K562 (cell line): ENCODE results near the gene PHOSPHO1. TPM values are rescaled to one million over a fixed set of nuclear protein-coding genes. Genes with fewer than 3 reads are reported as not detected.

Experiments
- ATAC-seq: fragments of 200-7000 bp; cut with Tn5 transposase; 3 replicates; pipeline ENCODE4 v1.9.1; 2020; ENCODE audit warnings: moderate library complexity
- BruUV-seq: library from RNA; stranded (reverse); fragments of 400-500 nt; replicated peaks from 2 replicates; lab custom pipeline; 2021; lab: Mats Ljungman, UMichigan
- CTCF ChIA-PET: fragments of 300-600 bp; formaldehyde crosslinking; extraction: SDS; loops from one replicate; lab custom pipeline; 2021; ENCODE audit warnings: low intra/inter-chr PET ratio; lab: Yijun Ruan, JAX
- POLR2A ChIA-PET: fragments of 300-600, 350-650 bp; sonication (Branson Sonifier 250); formaldehyde crosslinking; extraction: SDS; loops from one replicate; lab custom pipeline; 2021; ENCODE audit warnings: antibody characterized with exemption, inconsistent platforms; lab: Yijun Ruan, JAX
- DNase-seq, 4 experiments: peaks; one replicate each; pipeline versions ENCODE4 v3.0.0 to v3.0.0-alpha.2; 2011 to 2018; ENCODE audit warnings: low spot score in 3 of 4, mixed read lengths in 3 of 4; ENCODE audit errors: extremely low read depth in 1 of 4
- FAIRE-seq: peaks from 2 replicates; lab custom pipeline; 2011; peaks lifted over from hg19 to GRCh38; lab: Jason Lieb, UNC
- H2AFZ ChIP-seq: 2 replicates; pipeline ENCODE4 v1.6.0; 2011; ENCODE audit warnings: low read depth, low read length, control low read depth, inconsistent platforms
- H3K27ac ChIP-seq: fragments of 200-600 bp; 3 replicates; pipeline ENCODE4 v1.8.0; 2011; ENCODE audit warnings: low read depth, mild to moderate bottlenecking, control low read depth, inconsistent platforms, low read length, moderate library complexity, mixed read lengths; ENCODE audit errors: extremely low read depth
- H3K27me3 ChIP-seq, 2 experiments: fragments of 300-600 bp in 1 of 2; 2 replicates in 1 of 2; 3 replicates in 1 of 2; pipeline versions ENCODE4 v1.6.0 to v1.8.0; 2011; ENCODE audit warnings: inconsistent platforms in 2 of 2, low read length in 2 of 2, mild to moderate bottlenecking in 1 of 2, mixed read lengths in 1 of 2, moderate library complexity in 1 of 2; ENCODE audit not compliant: control insufficient read depth in 2 of 2, insufficient read depth in 2 of 2
- H3K36me3 ChIP-seq: fragments of 300-600 bp; 3 replicates; pipeline ENCODE4 v1.8.0; 2011; ENCODE audit warnings: mild to moderate bottlenecking, low read length, inconsistent platforms; ENCODE audit not compliant: control insufficient read depth, insufficient read depth
- H3K4me1 ChIP-seq, 2 experiments: fragments of 200-600 bp in 1 of 2; replicated peaks in 1 of 2; 2 replicates in 1 of 2; 3 replicates in 1 of 2; pipeline versions ENCODE4 v1.5.1 to v1.8.0; 2011; ENCODE audit warnings: inconsistent platforms in 2 of 2, low read length in 2 of 2, mild to moderate bottlenecking in 1 of 2, mixed read lengths in 1 of 2, moderate library complexity in 1 of 2; ENCODE audit not compliant: control insufficient read depth in 2 of 2, insufficient read depth in 2 of 2
- H3K4me2 ChIP-seq: 2 replicates; pipeline ENCODE4 v1.6.1; 2011; ENCODE audit warnings: low read length, control low read depth, inconsistent platforms, mixed read lengths; ENCODE audit not compliant: insufficient read depth
- H3K4me3 ChIP-seq: fragments of 200-600 bp; sonication (generic), shearing (Covaris generic); 2 replicates; pipeline ENCODE4 v1.5.1; 2016; ENCODE audit warnings: control low read depth, inconsistent platforms
- H3K79me2 ChIP-seq: fragments of 200-600 bp; 3 replicates; pipeline ENCODE4 v1.8.0; 2011; ENCODE audit warnings: low read length, inconsistent platforms; ENCODE audit not compliant: control insufficient read depth, insufficient read depth
- H3K9ac ChIP-seq, 2 experiments: 2 replicates each; pipeline versions ENCODE4 v1.6.0 to v1.6.1; 2011; ENCODE audit warnings: low read depth in 2 of 2, low read length in 2 of 2, control low read depth in 1 of 2, inconsistent platforms in 1 of 2, mild to moderate bottlenecking in 1 of 2, mixed read lengths in 1 of 2; ENCODE audit not compliant: insufficient read depth in 1 of 2
- H3K9me1 ChIP-seq: one replicate; pipeline ENCODE4 v1.6.0; 2011; ENCODE audit warnings: inconsistent platforms, mild to moderate bottlenecking, low read length, moderate library complexity; ENCODE audit not compliant: control insufficient read depth, insufficient read depth
- H3K9me3 ChIP-seq: replicated peaks from 2 replicates; pipeline ENCODE4 v1.5.1; 2011; ENCODE audit warnings: low read depth, low read length, inconsistent platforms; ENCODE audit not compliant: control insufficient read depth, insufficient read depth
- H4K20me1 ChIP-seq: replicated peaks from 2 replicates; pipeline ENCODE4 v1.6.1; 2011; ENCODE audit warnings: low read length, inconsistent platforms, mixed read lengths; ENCODE audit not compliant: control insufficient read depth, insufficient read depth
- BRD9 ChIP-seq: fragments of 450-650 bp; IDR thresholded peaks from 2 replicates; pipeline ENCODE4 v1.6.1; 2018; ENCODE audit warnings: low read depth; ENCODE audit not compliant: partially characterized antibody
- CBX1 ChIP-seq: sonication (generic); IDR thresholded peaks from 2 replicates; pipeline ENCODE4 v1.6.1; 2016; ENCODE audit warnings: antibody characterized with exemption, low read depth, mild to moderate bottlenecking
- CC2D1A ChIP-seq: fragments of 450-650 bp; IDR thresholded peaks from 2 replicates; pipeline ENCODE4 v1.6.1; 2017; ENCODE audit warnings: mild to moderate bottlenecking
- PBX2 ChIP-seq, 2 experiments: IDR thresholded peaks in 1 of 2; conservative IDR thresholded peaks in 1 of 2; 2 replicates each; pipeline ENCODE4 v1.6.1; 2016; ENCODE audit warnings: low read depth in 2 of 2, mild to moderate bottlenecking in 1 of 2, missing compliant biosample characterization in 1 of 2, missing genetic modification characterization in 1 of 2, moderate library complexity in 1 of 2
- RHOXF2B ChIP-seq: fragments of 250-450 bp; sonication (Bioruptor Pico); conservative IDR thresholded peaks from 2 replicates; pipeline ENCODE4 v1.5.1; 2021
- ZFP36 ChIP-seq: fragments of 150-350 bp; IDR thresholded peaks from 2 replicates; pipeline ENCODE4 v1.6.1; 2018; ENCODE audit warnings: low read length, low read depth; ENCODE audit not compliant: partially characterized antibody
- WGBS: fragments of 100-300 bp; shearing (Covaris generic); methylation state at CpG from one replicate; pipeline ENCODE4 v1.1.6; 2016; ENCODE audit warnings: low coverage, mixed read lengths; ENCODE audit not compliant: insufficient coverage; ENCODE audit errors: missing lambda C conversion rate; 5-methylcytosine and 5-hydroxymethylcytosine counted together
- in situ Hi-C: fragments of 300-500 bp; cut with MboI; formaldehyde crosslinking; loops from 4 replicates; pipeline ENCODE4 v1.15.0; 2018; ENCODE audit warnings: inconsistent platforms, mixed read lengths
- intact Hi-C: fragments of 100-400 bp; cut with micrococcal nuclease; formaldehyde crosslinking; loops from 2 replicates; pipeline ENCODE4 v1.14.2; 2022
- polyA plus RNA-seq, 8 experiments: library from polyadenylated mRNA; depleted of rRNA in 4 of 8; stranded (reverse) in 5 of 8; unstranded in 3 of 8; fragments of >200 nt; fragmentation: Nextera tagmentation in 2 of 8; fragmentation: Illumina TruSeq in 1 of 8; extraction: Ambion mirVana in 2 of 8; extraction: Trizol in 1 of 8; gene quantifications; 2 replicates each; pipeline versions ENCODE4 v1.2.1 to v1.2.3, GENCODE V29; 2011 to 2014; ENCODE audit warnings: inconsistent platforms in 1 of 8, missing spikeins in 1 of 8
- total RNA-seq, 7 experiments: library from RNA; depleted of rRNA in 6 of 7; stranded (reverse); fragments of >200 nt in 6 of 7; fragmentation: Illumina TruSeq in 2 of 7; extraction: Trizol in 2 of 7; gene quantifications; 2 replicates each; pipeline versions ENCODE4 v1.2.1 to v1.2.3, GENCODE V29; 2011 to 2021; ENCODE audit warnings: low replicate concordance in 1 of 7

The PHOSPHO1 gene
- total and polyA plus RNA-seq, 9 of the 15 experiments (the other 6 are each of a cell fraction or from before 2014, with no cell fraction given) = 0.06 to 0.07 TPM; not detected in 7

GRCh38 chr17:49229805-49230600, 584 bp downstream of the PHOSPHO1 start (continued):
- peak; percentile 77 for TF ChIP-seq ZFP36
- no peak for TF ChIP-seq PBX2 (CRISPR knock-in tag; IDR thresholded peaks at IDR 0.05; ENCODE audit: low read depth)
- no peak for TF ChIP-seq PBX2 (tag; conservative IDR thresholded peaks at IDR 0.05; ENCODE audit: low read depth)
- TF ChIP-seq CBX1 = no peak

- intact Hi-C loops = loop anchor here (5.0 kb wide), 3 partner anchors 37 to 277 kb away; no protein-coding TSS in a partner anchor
- no peak for TF ChIP-seq RHOXF2B (CRISPR knock-in tag)
- no peak for TF ChIP-seq CC2D1A
- TF ChIP-seq BRD9 = peak; percentile 36
- ATAC-seq = no peak
- no TSS peak for BruUV-seq
- DNase-seq = no peak
- FAIRE-seq = no peak
- ChIA-PET CTCF (no interaction called here), POLR2A (no interaction called here)
- no peaks in the 10 kb centered on the region; the same call in 1 of the 2 replicates for H3K9me3 ChIP-seq
- WGBS = 3% methylated on average over 6 of the region's 6 CpGs
- no peak overlapping the region for H3K27ac ChIP-seq
- no peaks in the 10 kb centered on the region for H3K79me2 ChIP-seq
- H2AFZ ChIP-seq = no peak overlapping the region
- no peak overlapping the region for H3K4me3 ChIP-seq
- H3K4me2 ChIP-seq = no peak overlapping the region
- in situ Hi-C loops = no loop called here
- peaks cover 0 to 43% of the 10 kb centered on the region in 2 experiments; a peak in 3 of 5 replicates for H3K27me3 ChIP-seq
- H4K20me1 ChIP-seq = no peaks in the 10 kb centered on the region
- no peak overlapping the region for H3K9ac ChIP-seq
- no peaks in the 10 kb centered on the region for H3K36me3 ChIP-seq
- no peaks in the 10 kb centered on the region for H3K9me1 ChIP-seq
- H3K4me1 ChIP-seq = peaks cover 5 to 23% of the 10 kb centered on the region in 2 experiments; a peak in 4 of 5 replicates
These were observed 1.3 kb downstream of the PHOSPHO1 start for GRCh38 chr17:49229076-49229804.
